Caco-2 (cell line): ENCODE data around the gene CES4A. TPM values are rescaled to one million over a fixed set of nuclear protein-coding genes. Genes with fewer than 3 reads are reported as not detected.

Source experiments
- BruUV-seq: library from RNA; stranded (reverse); fragments of 400-500 nt; replicated peaks from 2 replicates; lab custom pipeline; 2021; lab: Mats Ljungman, UMichigan
- CTCF ChIA-PET: fragments of 300-600 bp; sonication (Branson Sonifier 250); formaldehyde crosslinking; loops from one replicate; lab custom pipeline; 2022; ENCODE audit warnings: antibody characterized with exemption; lab: Charles Lee
- POLR2A ChIA-PET: fragments of 300-600 bp; sonication (Branson Sonifier 250); formaldehyde crosslinking; loops from one replicate; lab custom pipeline; 2022; ENCODE audit warnings: antibody characterized with exemption; lab: Charles Lee
- DNase-seq, 2 experiments: peaks; one replicate each; pipeline versions ENCODE4 v3.0.0 to v3.0.0-alpha.2; 2020 to 2022
- H3K27me3 ChIP-seq: replicated peaks from 2 replicates; pipeline ENCODE4 v1.6.0; 2011; ENCODE audit warnings: low read length; ENCODE audit not compliant: control insufficient read depth, insufficient read depth
- H3K36me3 ChIP-seq: 2 replicates; pipeline ENCODE4 v1.5.1; 2011; ENCODE audit warnings: low read length; ENCODE audit not compliant: control insufficient read depth, insufficient read depth
- H3K4me1 ChIP-seq: fragments of 250-450 bp; sonication (Bioruptor Pico); 2 replicates; pipeline ENCODE4 v1.5.1; 2020; ENCODE audit warnings: mild to moderate bottlenecking
- H3K4me3 ChIP-seq: 2 replicates; pipeline ENCODE4 v1.5.1; 2011; ENCODE audit warnings: low read depth, mild to moderate bottlenecking, control low read depth, low read length
- H3K9me3 ChIP-seq: fragments of 250-450 bp; sonication (Bioruptor Pico); 2 replicates; pipeline ENCODE4 v1.5.1; 2020; ENCODE audit warnings: mild to moderate bottlenecking, moderate library complexity
- H3K27ac Mint-ChIP-seq: one replicate; pipeline ENCODE4 v1.8.0; 2022; ENCODE audit warnings: mixed read lengths; ENCODE audit not compliant: unreplicated experiment
- H3K27me3 Mint-ChIP-seq: one replicate; pipeline ENCODE4 v1.8.0; 2022; ENCODE audit warnings: mixed read lengths; ENCODE audit not compliant: insufficient read depth, unreplicated experiment
- H3K36me3 Mint-ChIP-seq: one replicate; pipeline ENCODE4 v1.8.0; 2022; ENCODE audit warnings: mild to moderate bottlenecking, mixed read lengths; ENCODE audit not compliant: insufficient read depth, unreplicated experiment
- H3K4me1 Mint-ChIP-seq: one replicate; pipeline ENCODE4 v1.8.0; 2022; ENCODE audit warnings: low read depth, mixed read lengths; ENCODE audit not compliant: unreplicated experiment
- H3K4me3 Mint-ChIP-seq: one replicate; pipeline ENCODE4 v1.8.0; 2022; ENCODE audit warnings: mild to moderate bottlenecking, moderate library complexity, mixed read lengths; ENCODE audit not compliant: unreplicated experiment
- H3K9me3 Mint-ChIP-seq: one replicate; pipeline ENCODE4 v1.8.0; 2022; ENCODE audit warnings: mixed read lengths; ENCODE audit not compliant: unreplicated experiment
- intact Hi-C: fragments of 100-400 bp; cut with micrococcal nuclease; formaldehyde crosslinking; loops from one replicate; pipeline ENCODE4 v1.10.0; 2022; ENCODE audit not compliant: unreplicated experiment
- total RNA-seq: library from RNA; stranded (reverse); gene quantifications from 2 replicates; pipeline ENCODE4 v1.2.3, GENCODE V29; 2022
- TF ChIP-seq, protein P1 (sequence below), 2 experiments: fragments of 200-600 bp in 1 of 2; IDR thresholded peaks; 1 replicate in 1 of 2; 2 replicates in 1 of 2; pipeline versions ENCODE4 v1.5.1 to v1.8.0; 2011 to 2022; ENCODE audit warnings: antibody characterized with exemption in 1 of 2, control low read depth in 1 of 2, inconsistent platforms in 1 of 2, low read depth in 1 of 2, low read length in 1 of 2, mild to moderate bottlenecking in 1 of 2, moderate library complexity in 1 of 2; ENCODE audit not compliant: insufficient read depth in 1 of 2, severe bottlenecking in 1 of 2, unreplicated experiment in 1 of 2

CES4A gene
- total RNA-seq, 1 experiment from 2014 or later: not detected

DNA sequence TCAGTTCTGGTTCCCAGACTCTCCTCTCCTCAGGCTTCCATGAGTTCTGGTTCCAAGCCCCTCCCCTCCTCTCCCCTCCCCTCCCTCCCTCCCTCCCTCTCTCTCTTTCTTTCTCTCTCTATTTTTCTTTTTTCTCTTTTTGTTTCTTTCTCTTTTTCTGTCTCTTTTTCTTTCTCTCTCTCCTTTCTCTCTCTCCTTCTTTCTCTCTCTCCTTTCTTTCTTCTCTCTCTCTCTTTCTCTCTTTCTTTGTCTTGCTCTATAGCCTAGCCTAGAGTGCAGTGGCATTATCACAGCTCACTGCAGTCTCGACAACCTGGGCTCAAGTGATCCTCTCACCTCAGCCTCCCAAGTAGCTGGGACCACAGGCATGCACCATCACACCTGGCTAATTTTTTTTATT is 28.1 kb upstream of the CES4A start:
- Histone ChIP-seq H3K4me1 (no peaks in the 10 kb centered on the region), H3K9me3 (no peaks in the 10 kb centered on the region), H3K27me3 (no peaks in the 10 kb centered on the region), H3K4me3 (no peak overlapping the region), H3K36me3 (no peaks in the 10 kb centered on the region)
- intact Hi-C loops: no loop called here
- no peak for DNase-seq
- Mint-ChIP-seq H3K27me3 (peaks cover 7% of the 10 kb centered on the region), H3K4me3 (no peak overlapping the region), H3K9me3 (no peaks in the 10 kb centered on the region), H3K36me3 (peaks cover 6% of the 10 kb centered on the region), H3K27ac (no peak overlapping the region), H3K4me1 (peaks cover 4% of the 10 kb centered on the region)
- ChIA-PET POLR2A (interaction anchor here (0.5 kb wide), 1 partner anchor 287 kb away, joined by 3 read pairs; no protein-coding TSS in a partner anchor), CTCF (interaction anchor here (0.6 to 1.6 kb wide), 5 partner anchors 10 to 195 kb away, joined by 3 to 8 read pairs (median 3); partner anchors contain the start of genes B3GNT9 and CDH16)
- BruUV-seq: no TSS peak
- TF ChIP-seq, protein P1, sequence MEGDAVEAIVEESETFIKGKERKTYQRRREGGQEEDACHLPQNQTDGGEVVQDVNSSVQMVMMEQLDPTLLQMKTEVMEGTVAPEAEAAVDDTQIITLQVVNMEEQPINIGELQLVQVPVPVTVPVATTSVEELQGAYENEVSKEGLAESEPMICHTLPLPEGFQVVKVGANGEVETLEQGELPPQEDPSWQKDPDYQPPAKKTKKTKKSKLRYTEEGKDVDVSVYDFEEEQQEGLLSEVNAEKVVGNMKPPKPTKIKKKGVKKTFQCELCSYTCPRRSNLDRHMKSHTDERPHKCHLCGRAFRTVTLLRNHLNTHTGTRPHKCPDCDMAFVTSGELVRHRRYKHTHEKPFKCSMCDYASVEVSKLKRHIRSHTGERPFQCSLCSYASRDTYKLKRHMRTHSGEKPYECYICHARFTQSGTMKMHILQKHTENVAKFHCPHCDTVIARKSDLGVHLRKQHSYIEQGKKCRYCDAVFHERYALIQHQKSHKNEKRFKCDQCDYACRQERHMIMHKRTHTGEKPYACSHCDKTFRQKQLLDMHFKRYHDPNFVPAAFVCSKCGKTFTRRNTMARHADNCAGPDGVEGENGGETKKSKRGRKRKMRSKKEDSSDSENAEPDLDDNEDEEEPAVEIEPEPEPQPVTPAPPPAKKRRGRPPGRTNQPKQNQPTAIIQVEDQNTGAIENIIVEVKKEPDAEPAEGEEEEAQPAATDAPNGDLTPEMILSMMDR (IDR thresholded peaks at IDR 0.05; ENCODE audit: insufficient read depth in 1 of 2, low read depth in 1 of 2, low read length in 1 of 2, severe bottlenecking in 1 of 2, unreplicated experiment in 1 of 2): no peak

DNA sequence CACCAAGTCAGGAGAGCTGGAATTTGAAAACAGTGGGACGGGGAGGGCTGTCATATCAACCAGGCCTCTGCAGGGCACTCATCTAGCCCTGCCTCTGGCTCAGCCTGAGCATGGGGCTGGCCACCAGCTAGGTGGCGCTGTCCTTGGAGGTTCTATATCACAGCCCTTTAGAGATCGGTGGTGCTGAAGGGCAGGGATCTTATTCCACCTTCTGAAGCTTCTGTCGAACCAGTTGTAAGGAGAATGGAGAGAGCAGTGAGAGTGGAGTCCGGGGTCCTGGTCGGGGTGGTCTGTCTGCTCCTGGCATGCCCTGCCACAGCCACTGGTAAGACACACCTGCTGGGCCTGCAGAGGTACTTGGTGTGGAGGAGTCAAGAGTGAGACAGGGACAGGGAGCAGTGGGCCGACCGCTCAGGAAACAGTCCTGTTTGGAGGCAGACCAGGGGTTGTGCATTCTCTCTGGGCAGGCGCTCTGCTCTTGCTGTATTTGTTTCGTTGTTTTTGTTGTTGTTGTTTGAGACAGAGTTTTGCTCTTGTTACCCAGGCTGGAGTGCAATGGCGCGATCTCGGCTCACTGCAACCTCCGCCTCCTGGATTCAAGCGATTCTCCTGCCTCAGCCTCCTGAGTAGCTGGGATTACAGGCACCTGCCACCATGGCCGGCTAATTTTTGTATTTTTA is 27.2 kb upstream of the CES4A start, which contains the start of gene CES3:
TSS of gene CES3 (plus strand) at position 202 of the 680 bp plus-strand sequence. CDS start at position 244, 42 bp downstream.
- Histone ChIP-seq H3K27me3 (no peaks in the 10 kb centered on the region), H3K36me3 (no peaks in the 10 kb centered on the region), H3K4me3 (no peak within 1 kb of the TSS), H3K4me1 (no peaks in the 10 kb centered on the region), H3K9me3 (no peaks in the 10 kb centered on the region)
- peak within 1 kb of the TSS; percentile 9 for H3K4me3 Mint-ChIP-seq
- no peaks in the 10 kb centered on the region for H3K9me3 Mint-ChIP-seq
- no TSS peak for BruUV-seq
- POLR2A ChIA-PET: interaction anchor here (0.5 kb wide), 1 partner anchor 286 kb away, joined by 3 read pairs; no protein-coding TSS in a partner anchor
- DNase-seq: peak; percentile 80 to 83
- H3K4me1 Mint-ChIP-seq: no peaks in the 10 kb centered on the region
- peaks cover 6% of the 10 kb centered on the region for H3K36me3 Mint-ChIP-seq
- TF ChIP-seq, protein P1 (IDR thresholded peaks at IDR 0.05; ENCODE audit: insufficient read depth in 1 of 2, low read depth in 1 of 2, low read length in 1 of 2, severe bottlenecking in 1 of 2, unreplicated experiment in 1 of 2): peak; percentile 78 to 94
- H3K27ac Mint-ChIP-seq: no peak within 1 kb of the TSS
- CTCF ChIA-PET: interaction anchor here (0.6 to 1.6 kb wide), 10 partner anchors 8 to 285 kb away, joined by 3 to 8 read pairs (median 3); partner anchors contain the start of genes B3GNT9 and CDH16
- H3K27me3 Mint-ChIP-seq: peaks cover 7% of the 10 kb centered on the region
- intact Hi-C loops: no loop called here

- no peaks in the 10 kb centered on the region for H3K4me1 Mint-ChIP-seq
- H3K4me1 ChIP-seq: no peaks in the 10 kb centered on the region
- H3K9me3 ChIP-seq: no peaks in the 10 kb centered on the region
- intact Hi-C loops: no loop called here
- H3K36me3 Mint-ChIP-seq: peaks cover 6% of the 10 kb centered on the region
- no peak overlapping the region for H3K4me3 Mint-ChIP-seq
- H3K36me3 ChIP-seq: no peaks in the 10 kb centered on the region
- CTCF ChIA-PET: no interaction called here
- no peaks in the 10 kb centered on the region for H3K27me3 ChIP-seq
- no peak overlapping the region for H3K4me3 ChIP-seq
- no peak for DNase-seq
- BruUV-seq: no TSS peak
- TF ChIP-seq, protein P1 (IDR thresholded peaks at IDR 0.05; ENCODE audit: insufficient read depth in 1 of 2, low read depth in 1 of 2, low read length in 1 of 2, severe bottlenecking in 1 of 2, unreplicated experiment in 1 of 2): no peak
- POLR2A ChIA-PET: no interaction called here
- H3K27me3 Mint-ChIP-seq: peaks cover 7% of the 10 kb centered on the region
- H3K9me3 Mint-ChIP-seq: no peaks in the 10 kb centered on the region
- H3K27ac Mint-ChIP-seq: no peak overlapping the region
These were observed 26.5 kb upstream of the CES4A start for GRCh38 chr16:66961914-66962313.
